Renal cortex interstitium (tissue), 11 donors: ENCODE measurements around the gene FAM193B. TPM values are rescaled to one million over a fixed set of nuclear protein-coding genes. Genes with fewer than 3 reads are reported as not detected.

Source experiments
- DNase-seq, 11 donors: peaks; one replicate each; pipeline ENCODE4 v3.0.0-alpha.2; 2013; ENCODE audit warnings: low read depth in 9 of 11, low spot score in 4 of 11; ENCODE audit errors: extremely low read depth in 1 of 11
- polyA plus RNA-seq, 3 donors: library from polyadenylated mRNA; unstranded; fragments of 120-200 nt; gene quantifications; one replicate each; pipeline ENCODE4 v1.2.1, GENCODE V29; 2013; ENCODE audit not compliant: insufficient read length in 3 of 3

The FAM193B gene
- polyA plus RNA-seq, 3 donors: 69.6 to 126 (median 85.4) TPM

DNA sequence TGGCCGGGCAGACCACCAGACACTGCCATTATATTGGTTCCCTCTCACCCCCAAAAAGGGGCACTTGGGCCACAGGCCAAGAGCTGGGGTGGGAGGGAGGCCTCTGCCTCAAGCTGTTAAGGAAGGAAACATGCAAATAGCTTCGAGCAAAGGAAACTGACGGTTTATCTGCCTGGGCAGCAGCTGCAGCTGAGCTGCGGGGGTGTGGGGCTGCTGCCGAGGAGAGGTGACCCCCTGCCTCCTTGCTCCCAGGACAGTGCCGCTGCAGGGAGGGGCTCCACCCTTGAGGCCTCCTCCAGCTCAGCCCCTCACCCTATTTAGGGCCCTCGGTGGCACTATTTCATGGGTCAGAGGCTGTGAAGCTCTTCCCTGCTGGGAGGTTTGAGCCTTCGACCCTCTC lies 45.5 kb downstream of the FAM193B start:
- no peak for DNase-seq

DNA sequence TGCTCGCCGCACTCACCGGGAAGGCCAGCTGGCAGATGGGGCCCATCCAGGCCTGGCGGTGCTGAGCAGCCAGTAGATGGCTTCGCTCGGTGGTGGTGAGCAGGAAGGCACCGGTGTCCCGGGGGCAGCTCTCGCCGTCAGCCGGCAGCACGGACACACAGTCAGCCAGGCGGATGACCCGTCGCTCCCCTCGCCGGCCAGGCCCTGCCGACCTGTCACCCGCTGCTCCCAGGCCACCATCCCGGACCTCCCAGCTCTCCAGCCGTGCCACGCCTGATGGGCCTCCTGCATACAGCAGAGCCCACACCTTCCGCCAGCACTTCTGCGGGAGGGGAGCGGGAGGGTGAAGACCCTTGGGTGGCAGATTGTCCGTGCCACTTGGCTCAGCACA lies 46.1 kb downstream of the FAM193B start:
- no peak for DNase-seq

DNA sequence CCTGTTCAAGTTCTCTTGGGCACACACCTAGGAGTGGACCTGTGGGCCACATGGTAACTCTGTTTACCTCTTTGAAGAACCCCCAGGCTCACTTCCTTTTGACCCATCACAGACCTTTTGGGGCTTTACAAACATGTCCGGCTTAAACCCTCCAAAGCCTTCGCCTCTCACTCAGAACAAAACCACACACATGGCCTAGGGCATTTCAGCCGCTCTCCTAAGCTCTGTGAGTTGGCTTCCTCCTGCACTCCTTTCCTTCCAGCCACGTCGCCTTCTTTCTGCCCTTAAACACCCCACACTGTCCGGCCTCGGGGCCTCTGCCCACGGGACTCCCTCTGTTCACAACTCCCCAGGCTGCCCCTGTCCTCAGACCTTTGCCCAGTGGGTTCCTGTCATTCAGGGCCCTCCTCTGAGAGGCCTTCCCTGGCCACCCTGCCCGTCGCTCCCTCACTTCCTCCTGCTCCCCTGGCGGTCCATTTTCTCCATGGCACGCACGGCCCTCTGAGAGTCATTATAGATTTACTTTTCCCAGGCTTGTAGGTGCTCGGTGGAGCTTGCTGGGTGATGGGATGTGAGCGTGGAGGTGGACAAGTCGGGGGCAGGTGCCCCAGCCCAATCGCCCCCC lies 46.7 kb downstream of the FAM193B start:
- DNase-seq: no peak

DNA sequence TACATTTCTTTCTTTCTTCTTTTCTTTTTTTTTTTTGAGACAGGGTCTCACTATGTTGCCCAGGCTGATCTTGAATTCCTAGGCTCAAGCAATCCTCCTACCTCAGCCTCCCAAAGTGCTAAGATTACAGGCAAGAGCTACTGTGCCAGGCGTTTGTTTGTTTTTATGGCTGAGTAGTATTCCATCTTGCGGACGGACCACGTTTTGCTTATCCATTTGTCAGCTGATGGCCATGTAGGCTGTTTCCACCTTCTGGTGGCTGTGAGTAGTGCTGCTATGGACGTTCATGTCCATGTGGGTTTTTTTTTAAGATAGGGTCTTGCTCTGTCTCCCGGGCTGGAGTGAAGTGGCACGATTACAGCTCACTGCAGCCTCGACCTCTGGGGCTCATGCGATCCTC lies 47.2 kb downstream of the FAM193B start:
- no peak for DNase-seq

DNA sequence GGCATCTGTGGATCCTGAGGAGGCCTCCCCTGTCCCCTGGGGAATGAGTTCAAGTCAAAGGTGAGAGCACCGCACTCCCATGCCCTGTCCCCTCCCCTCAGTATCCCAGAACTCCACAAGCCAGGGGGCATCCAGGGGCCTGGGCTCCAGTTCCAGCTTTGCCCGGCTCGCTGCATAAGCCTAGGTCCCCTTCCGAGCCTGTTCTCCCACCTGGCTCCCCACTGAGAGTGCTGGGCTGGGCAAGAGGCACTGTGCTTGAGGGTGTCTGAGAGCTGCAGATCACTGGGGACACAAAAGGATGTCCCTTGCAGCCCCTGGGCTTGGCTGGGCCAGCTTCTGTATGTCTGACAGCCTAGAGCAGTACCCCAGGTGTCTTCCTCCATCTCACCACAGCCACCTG lies 49.3 kb downstream of the FAM193B start:
- no peak for DNase-seq

DNA sequence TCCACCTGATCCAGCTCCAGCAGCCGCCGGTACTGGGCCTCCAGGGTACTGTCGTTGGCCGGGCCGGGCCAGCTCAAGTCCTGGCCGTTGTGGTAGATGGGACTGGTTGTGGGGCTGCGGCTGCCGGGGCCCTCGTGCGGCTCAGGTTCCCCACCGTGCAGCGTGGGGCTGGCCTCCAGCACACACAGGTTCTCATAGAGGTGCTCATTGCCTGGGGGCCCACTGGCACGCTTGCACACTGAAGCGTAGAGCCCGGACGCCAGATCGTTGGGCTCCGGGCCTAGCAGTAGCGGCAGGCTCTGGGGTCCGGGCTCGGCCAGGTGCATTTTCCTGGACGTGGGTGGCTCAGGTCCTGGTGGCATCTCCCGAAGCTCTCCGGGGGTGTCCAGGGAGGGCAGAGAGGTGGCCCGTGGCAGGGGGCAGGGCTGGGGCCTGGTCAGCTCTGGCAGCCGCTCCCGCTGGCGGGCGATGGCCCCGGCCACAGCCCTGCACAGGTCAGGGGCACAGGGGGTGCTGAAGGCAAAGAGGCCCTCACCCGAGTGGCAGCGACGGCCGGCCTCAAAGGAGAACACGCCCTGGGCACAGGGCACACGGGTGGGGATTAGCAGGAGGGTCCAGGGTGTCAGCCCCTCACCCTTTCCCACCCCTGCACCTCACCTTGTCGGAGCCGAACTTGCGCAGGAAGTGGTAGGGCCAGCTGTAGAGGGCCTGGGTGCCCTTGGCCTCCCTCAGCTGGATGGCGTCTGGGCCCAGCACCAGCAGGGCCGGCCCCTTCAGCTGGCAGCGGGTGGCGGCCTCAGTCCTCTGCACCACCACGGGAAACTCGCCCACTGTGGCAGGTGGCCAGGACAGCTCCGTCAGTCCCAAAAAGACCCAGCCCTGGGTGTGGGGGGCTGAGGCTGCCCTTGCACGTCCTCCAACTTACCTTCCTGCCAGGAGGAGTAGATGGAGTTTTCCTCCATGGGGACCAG lies 50.0 kb downstream of the FAM193B start:
- no peak for DNase-seq

DNA sequence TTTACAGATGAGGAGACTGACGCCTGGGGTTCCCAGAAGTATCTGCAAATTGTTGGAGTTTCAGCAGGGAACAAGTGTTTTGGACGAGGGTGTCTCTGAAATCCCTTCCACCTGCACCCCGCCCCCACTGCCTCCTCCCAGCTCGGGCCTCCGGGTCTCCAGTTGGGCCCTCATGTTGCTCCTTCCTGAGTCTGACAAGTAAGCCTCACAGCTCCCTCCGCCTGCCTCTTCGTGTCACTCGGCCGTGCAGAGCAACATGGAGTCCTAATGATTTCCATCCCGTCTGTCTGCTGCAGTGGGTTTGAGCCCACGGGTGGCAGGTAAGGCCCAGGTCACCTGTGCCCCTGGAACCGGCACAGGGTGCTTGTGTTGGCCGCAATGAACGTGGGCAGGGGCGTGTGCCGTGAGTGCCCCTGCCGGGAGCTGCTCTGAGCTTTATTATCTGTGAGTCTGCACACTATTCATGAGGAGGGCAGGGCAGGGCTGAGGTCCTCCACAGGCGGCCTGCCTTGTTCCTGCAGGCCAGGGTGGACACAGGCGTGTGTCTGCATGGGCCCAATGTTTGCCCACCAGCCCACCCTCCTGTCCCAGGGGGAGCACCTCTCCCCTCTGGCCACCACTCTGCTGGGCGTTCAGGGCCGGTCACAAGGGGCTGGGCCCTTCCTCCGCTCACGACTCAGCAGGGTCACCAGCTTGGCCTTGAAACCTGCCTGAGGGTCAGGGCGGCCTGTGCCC lies 50.8 kb downstream of the FAM193B start:
- no peak for DNase-seq

DNA sequence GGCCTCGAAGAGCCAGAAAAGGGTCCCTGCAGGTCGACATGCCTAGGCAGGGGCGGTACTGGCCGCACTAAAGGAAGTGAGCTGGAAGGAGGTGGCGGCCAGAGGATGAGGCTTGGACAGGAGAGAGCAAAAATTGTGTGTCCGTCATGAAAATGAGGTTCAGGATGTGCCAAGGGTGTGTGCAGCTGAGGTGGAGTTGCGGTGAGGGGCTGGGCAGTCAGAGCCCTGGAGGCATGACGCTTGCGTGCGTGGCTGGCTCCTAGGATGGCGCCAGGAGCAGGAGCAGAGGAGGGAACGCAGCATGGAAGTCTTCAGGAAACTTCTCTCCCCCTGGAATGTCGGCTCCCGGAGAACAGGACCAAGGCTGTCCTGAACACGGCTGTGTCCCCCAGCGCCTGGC lies 51.5 kb downstream of the FAM193B start:
- no peak for DNase-seq

DNA sequence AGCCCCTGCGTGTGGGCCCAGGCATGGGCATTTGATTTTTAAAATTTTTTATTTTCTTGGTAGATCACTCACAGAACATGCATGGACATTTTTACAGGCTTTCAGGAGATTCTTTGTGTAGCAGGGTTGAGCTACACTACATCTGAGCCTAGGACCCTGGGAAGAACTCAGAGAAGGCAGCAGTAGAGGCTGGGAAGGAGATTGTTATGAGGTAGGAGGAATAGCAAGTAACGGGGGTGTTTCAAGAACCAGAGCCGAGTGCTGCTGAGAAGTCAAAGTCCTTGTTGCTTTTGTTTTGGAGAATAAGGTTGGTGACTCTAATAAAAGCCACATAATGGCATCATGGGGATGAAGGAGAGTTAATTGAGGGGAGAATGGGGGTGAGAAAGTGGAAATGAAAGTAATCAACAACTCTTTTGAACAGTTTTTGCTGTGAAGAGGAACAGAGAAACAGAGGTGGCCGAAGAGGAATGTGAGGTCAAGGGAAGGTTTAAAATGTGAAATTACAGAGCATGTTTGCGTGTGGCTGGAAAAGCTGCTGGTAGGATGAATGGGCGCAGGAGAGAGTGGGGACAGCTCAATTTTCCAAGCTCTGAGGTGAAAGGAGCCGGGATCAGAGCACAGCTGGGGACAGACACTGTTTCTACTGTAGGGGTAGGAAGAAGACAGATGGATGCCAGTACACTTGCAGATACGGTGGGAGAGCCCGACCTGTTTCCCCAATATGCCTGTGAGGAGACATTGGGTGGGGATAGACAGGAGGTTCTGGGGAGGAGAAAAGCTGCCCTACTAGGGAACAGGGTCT lies 52.3 kb downstream of the FAM193B start:
- no peak for DNase-seq

DNA sequence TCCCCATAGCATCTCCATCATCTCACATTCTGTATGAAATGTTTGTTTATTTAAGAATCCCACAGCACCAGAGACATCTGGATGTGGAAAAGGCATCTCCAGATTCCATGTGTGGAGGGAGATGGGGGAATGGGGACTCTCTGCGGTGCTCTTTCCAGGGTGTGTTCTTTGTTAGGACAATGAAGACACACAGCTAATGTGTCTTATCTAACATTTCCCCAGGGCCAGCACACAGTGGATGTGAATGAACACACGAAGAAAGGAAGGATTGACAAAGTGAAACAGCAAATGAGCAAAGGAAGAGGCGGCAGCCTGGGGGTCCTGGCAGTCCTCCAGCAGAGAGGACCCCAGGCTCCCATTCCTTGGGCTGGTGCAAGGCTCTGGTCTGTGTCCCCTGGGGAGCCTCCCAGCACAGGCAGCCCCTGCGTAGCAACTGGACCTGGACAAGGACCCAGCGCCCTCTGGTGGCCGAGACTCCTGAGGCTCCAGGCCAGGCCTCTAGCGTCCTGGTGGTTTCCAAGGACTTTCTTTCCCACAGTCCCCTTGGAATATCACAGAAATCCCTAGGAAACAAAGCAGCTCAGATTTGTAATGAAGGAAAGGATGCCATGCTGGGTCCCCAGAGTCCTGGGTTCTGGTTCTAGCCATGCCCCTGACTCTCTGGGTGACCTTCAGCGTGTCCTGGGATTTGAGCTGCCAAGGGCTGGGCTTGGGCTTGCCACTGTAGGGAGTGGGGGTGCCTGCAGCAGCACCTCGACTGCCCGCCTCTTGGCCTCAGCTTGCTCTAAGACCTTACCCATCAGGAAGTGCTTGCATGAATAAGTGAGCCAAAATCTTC lies 53.5 kb downstream of the FAM193B start:
- DNase-seq: peak in 8 of 11 donors; percentile 76 to 88 (median 84)

DNA sequence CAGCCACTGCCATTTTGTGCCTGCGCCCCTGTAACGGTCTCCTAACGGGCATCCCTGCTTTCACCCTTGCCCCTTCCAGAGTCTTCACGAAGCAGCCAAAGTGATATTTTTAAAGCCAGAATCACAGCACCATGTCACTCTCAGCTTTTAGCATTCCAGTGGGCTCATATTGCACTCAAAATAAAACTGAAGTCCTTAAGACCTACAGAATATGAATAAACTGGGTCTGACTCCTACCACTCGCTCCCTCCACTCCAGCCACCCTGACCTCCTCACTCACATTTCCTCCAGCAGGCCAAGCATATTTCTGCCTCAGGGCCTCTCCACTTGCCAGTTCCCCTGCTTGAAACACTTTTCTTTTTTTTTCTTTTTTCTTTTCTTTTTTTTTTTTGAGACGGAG lies 54.5 kb downstream of the FAM193B start:
- DNase-seq: no peak

DNA sequence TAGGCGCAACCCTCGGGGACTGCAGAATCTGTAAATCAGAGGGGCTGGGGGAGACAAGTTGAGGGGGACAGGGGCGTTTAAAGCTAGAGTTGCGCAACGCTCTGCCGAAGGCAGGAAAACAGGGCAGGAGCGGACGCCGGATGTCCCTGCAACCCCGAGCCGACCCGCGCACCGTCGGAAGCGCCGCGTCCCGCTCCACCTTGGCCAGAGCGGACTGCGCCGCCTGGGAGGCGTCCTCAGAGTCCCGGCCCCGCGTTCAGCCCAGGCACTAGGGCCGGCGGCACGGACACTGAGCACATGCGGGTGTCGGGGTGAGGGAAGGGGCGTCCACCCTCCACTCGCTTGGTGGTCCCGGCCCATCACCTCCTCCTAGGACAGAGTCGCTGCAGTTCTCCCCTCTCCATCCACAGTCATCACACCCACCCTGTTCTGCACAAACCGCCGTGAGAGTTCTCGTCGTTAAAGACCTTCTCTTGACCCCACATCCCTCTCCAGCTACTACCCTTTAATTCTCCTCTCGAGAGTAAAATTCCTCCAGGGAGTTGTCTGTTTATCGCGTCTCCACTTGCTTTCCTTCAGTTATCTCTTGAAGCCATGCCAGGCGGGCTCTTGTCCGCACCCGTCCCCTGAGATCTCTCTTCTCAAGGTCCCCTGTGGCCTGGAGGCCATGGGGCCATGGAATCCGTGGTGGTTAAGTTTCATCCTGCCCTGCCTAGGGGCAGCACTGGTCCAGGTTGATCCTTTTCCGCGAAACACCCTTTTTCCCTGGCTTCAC lies 56.2 kb downstream of the FAM193B start:
- no peak for DNase-seq

DNA sequence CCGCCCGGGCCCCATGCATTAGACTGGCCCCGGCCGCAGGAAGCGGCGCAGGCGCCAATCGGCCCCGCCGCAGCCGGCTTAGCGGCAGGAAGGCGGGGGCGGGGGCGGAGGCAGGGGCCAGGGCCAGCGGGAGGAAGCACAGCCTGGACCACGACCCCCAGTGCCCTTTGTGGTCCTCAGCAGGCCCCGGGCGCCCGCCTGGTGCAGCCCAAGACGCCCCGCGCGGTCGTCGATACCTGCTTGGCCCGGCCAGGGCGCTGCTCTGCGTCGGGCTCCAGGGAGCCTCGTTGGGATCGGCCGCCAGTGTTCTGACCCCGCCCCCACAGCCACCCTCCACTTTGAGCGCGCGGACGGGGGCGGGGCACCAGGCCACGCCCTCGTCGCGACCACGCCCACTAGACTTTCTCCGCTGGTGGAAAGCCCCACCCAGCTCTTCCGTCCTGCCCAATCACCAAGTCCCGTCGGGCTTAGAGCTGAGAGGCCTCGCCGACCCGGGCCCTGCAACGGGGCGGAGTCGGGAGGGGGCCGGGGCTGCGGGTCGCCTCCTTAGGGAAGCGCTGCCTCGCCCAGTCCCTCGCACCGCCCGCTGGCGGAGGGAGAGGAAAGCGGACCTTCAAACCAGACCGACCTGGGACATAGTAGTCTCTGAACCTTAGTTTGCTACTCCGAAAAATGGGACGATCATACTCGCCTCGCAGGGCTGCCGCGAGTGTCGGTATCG lies 56.9 kb downstream of the FAM193B start, which contains the start of gene PDLIM7:
Gene PDLIM7, minus strand, starts transcription at position 313 of the 721 bp plus-strand sequence. CDS start 1,092 bp downstream, outside the sequence.
- DNase-seq: peak; percentile 90 to 98 (median 95)

DNA sequence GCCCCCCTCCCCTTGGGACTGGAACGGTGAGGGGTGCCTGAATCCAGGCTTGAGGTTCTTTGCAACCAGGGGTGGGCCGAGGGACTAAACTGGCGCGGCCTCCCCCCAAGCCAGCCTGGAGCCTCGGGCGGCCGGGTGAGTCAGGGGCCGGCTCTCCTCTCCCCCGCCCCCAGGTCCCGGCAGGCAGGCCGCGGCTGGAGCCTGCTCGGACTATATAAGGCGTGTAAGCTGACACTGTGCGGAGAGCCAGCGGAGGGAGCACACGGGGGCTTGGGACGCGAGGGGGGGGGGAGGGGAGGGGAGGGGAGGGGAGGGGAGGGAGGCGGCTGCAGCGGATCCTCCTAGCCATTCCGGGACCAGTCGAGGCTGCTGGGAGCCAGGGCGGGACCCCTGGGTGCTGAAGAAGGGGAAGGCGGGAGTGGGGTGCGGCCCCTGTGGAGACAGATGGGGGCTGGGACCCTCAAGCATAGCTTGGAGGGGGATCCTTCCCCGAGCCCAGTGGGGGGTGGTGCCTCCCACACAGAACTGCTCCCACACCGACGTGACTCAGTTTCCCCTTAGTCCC lies 57.6 kb downstream of the FAM193B start:
- DNase-seq: peak in 7 of 11 donors; percentile 81 to 88 (median 85)

DNA sequence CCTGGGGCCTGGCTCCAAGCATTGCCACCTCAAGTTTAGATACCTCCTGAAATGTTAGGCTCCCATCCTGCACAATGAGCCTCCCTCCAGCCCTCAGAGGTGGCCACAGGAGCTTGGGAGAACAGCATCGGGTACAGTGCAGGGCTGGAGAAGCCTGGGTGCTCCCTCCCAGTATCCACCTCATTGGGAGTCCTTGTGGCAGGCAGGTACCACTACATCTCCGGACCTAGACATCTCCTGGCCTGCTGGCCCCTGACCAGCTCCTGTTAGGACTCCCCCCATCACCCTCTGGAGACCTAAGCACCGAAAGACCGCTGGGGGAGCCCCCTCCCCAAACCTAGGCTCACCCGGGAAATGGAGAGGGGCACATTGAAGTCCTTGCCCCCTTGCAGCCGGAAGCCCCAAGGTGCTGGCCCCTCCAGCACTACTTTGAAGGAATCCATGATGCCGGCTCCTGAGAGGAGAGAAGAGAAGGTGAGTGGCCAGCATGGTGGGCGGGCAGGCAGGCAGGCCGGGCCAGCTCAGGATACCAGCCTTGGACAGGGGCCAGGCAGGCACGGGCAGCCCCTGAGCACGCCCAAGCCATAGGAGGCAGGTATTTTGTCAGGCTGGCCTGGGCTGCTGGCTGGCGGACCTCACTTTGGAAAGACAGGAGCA lies 58.2 kb downstream of the FAM193B start:
- no peak for DNase-seq
